Upper lobe of right lung (tissue), 1 donor: ENCODE measurements around the gene CCDC83. TPM values are rescaled to one million over a fixed set of nuclear protein-coding genes. Genes with fewer than 3 reads are reported as not detected.
"Not testable (repeated sequence)": the region's sequence is repeated elsewhere in the genome, so short reads cannot be mapped to it uniquely, and the experiment has no call there.

Source experiments
- ATAC-seq: fragments of 200-7000 bp; cut with Tn5 transposase; one replicate; pipeline ENCODE4 v1.9.1; 2020; ENCODE audit warnings: mild to moderate bottlenecking, moderate library complexity
- DNase-seq: peaks from one replicate; pipeline ENCODE4 v3.0.0-alpha.2; 2020
- H3K27ac ChIP-seq: fragments of 200-600 bp; one replicate; pipeline ENCODE4 v1.8.0; 2022
- H3K27me3 ChIP-seq: fragments of 200-600 bp; one replicate; pipeline ENCODE4 v1.8.0; 2022; ENCODE audit warnings: mild to moderate bottlenecking
- H3K36me3 ChIP-seq: fragments of 200-600 bp; one replicate; pipeline ENCODE4 v1.8.0; 2022
- H3K4me1 ChIP-seq: fragments of 200-600 bp; one replicate; pipeline ENCODE4 v1.8.0; 2022
- H3K4me3 ChIP-seq: fragments of 200-600 bp; one replicate; pipeline ENCODE4 v1.8.0; 2022; ENCODE audit warnings: mild to moderate bottlenecking
- H3K9me3 ChIP-seq: fragments of 200-600 bp; one replicate; pipeline ENCODE4 v1.8.0; 2022
- intact Hi-C: fragments of 100-400 bp; cut with DNase I; formaldehyde crosslinking; loops from one replicate; pipeline ENCODE4 v1.11.0; 2022
- total RNA-seq: library from RNA; stranded (reverse); fragmentation: NEBNext Ultra II Directional; extraction: Animal tissue kit (Norgen Biotek cat#: 25700); gene quantifications from one replicate; pipeline ENCODE4 v1.2.1, GENCODE V29; 2021
- TF ChIP-seq, protein P1 (sequence below): fragments of 200-600 bp; IDR thresholded peaks from one replicate; pipeline ENCODE4 v1.8.0; 2022; ENCODE audit warnings: antibody characterized with exemption
- donor health status: DM: no; HTN: yes; CAD: no; lungs with severe emphysema.

Gene CCDC83
- total RNA-seq, 1 donor from 2014 or later, result not detected

DNA sequence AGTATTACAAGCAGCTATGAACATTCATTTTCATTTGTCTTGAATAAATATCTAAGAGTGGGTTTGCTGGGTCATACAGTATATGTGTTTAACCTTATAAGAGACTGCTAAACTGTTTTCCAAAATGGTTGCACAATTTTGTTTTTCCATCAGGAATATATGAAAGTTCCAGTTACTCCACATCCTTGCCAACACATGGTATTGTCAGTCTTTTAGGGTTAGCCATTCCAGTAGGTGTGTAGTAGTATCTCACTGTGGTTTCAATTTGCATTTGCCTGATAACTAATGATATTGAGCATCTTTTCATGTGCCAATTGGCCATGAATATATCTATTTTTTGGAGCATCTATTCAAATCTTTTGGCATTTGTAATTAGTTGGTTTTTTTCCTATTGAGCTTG is 7.7 kb upstream of the CCDC83 start:
- TF ChIP-seq, protein P1, sequence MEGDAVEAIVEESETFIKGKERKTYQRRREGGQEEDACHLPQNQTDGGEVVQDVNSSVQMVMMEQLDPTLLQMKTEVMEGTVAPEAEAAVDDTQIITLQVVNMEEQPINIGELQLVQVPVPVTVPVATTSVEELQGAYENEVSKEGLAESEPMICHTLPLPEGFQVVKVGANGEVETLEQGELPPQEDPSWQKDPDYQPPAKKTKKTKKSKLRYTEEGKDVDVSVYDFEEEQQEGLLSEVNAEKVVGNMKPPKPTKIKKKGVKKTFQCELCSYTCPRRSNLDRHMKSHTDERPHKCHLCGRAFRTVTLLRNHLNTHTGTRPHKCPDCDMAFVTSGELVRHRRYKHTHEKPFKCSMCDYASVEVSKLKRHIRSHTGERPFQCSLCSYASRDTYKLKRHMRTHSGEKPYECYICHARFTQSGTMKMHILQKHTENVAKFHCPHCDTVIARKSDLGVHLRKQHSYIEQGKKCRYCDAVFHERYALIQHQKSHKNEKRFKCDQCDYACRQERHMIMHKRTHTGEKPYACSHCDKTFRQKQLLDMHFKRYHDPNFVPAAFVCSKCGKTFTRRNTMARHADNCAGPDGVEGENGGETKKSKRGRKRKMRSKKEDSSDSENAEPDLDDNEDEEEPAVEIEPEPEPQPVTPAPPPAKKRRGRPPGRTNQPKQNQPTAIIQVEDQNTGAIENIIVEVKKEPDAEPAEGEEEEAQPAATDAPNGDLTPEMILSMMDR, result no peak
- no peak for ATAC-seq
- intact Hi-C loops, result no loop called here

DNA sequence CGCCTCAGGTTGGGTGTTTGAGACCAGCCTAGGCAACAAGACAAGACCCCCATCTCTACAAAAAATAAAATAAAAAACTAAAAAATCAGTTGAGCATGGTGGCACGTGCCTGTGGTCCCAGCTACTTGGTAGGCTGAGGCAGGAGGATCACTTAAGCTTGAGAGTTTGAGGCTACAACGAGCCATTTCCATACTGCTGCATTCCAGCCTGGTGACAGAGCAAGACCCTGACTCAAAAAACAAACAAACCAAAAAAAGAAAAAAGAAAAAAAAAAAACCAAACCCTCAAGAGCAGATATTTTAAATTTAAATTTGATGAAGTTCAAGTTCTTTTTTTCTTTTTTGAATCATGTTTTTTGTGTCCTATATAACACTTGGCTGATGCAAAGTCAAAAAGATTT is 7.2 kb upstream of the CCDC83 start:
- Histone ChIP-seq H3K36me3 (no peaks in the 10 kb centered on the region), H3K4me1 (no peaks in the 10 kb centered on the region), H3K27ac (no peak overlapping the region), H3K4me3 (no peak overlapping the region), H3K27me3 (no peaks in the 10 kb centered on the region), H3K9me3 (no peaks in the 10 kb centered on the region)
- no peak for DNase-seq
- intact Hi-C loops, result no loop called here
- TF ChIP-seq, protein P1, result no peak
- ATAC-seq, result no peak

More for the DNA sequence above, 7.7 kb upstream of the CCDC83 start:
- H3K27ac ChIP-seq, result no peak overlapping the region
- no peaks in the 10 kb centered on the region for H3K9me3 ChIP-seq
- H3K4me3 ChIP-seq, result no peak overlapping the region
- no peaks in the 10 kb centered on the region for H3K27me3 ChIP-seq
- DNase-seq, result no peak
- no peaks in the 10 kb centered on the region for H3K36me3 ChIP-seq
- no peaks in the 10 kb centered on the region for H3K4me1 ChIP-seq

DNA sequence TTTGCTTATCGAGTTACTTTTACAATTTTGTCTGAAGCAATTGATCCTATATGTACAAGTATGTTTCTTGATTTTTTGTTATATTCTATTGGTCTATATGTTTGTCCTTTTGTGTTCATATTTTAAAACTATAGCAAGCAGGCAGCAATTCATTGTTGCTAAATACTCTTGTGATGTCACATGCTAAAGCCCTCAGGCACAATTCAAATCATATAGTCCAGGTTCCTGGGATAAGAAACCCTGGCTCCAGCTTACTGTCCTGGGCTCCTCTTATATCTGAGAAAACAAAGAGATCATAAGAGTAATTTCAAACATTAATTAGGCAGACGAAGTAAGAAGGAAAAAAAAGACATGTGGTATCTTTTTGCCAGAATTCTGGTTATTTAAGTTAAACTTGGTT is 6.6 kb upstream of the CCDC83 start:
- H3K9me3 ChIP-seq, result no peaks in the 10 kb centered on the region
- H3K36me3 ChIP-seq, result no peaks in the 10 kb centered on the region
- no peaks in the 10 kb centered on the region for H3K27me3 ChIP-seq
- intact Hi-C loops, result no loop called here
- TF ChIP-seq, protein P1, result no peak
- H3K4me1 ChIP-seq, result no peaks in the 10 kb centered on the region
- ATAC-seq (no peak), DNase-seq (no peak)
- H3K27ac ChIP-seq, result no peak overlapping the region
- H3K4me3 ChIP-seq, result no peak overlapping the region

GRCh38 chr11:85852754-85853153 is 2.4 kb upstream of the CCDC83 start:
- H3K9me3 ChIP-seq, H3K27me3 ChIP-seq, H3K4me3 ChIP-seq, ATAC-seq, intact Hi-C loops, DNase-seq, H3K27ac ChIP-seq, H3K36me3 ChIP-seq, H3K4me1 ChIP-seq: not testable (repeated sequence)

DNA sequence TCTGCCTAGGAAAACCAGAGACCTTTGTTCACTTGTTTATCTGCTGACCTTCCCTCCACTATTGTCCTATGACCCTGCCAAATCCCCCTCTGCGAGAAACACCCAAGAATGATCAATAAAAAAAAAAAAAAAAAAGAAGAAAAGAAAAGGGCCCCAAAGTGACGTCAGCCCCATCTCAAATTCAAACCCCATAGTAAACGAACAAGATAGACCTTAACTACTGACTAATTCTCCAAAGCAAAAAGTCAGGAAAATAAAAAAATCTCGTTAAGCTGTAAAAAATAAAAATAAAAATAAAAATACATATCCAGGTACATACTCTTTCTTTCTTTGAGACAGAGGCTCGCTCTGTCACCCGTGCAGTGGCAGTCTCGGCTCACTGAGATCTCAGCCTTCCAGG is 1.6 kb upstream of the CCDC83 start:
- H3K9me3 ChIP-seq, H3K27me3 ChIP-seq, H3K4me3 ChIP-seq, H3K27ac ChIP-seq, ATAC-seq, H3K36me3 ChIP-seq, H3K4me1 ChIP-seq, intact Hi-C loops, DNase-seq: not testable (repeated sequence)

DNA sequence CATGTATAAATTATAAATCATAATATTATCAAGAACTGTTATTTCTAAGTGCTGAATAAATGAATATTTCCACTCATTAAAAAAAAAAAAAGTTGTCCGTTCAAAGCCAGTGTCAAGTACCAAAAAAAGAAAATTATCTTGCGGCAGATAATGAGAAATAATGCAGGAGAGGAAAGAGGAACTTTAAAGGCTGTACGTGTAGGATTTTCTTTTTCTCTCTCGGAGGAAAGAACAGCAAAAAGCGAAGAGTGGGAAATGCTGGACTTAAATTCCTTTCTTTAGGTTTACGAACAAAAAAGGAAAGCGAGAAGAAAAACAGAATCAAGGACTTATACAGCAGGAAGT is 999 bp upstream of the CCDC83 start:
- DNase-seq (no peak), ATAC-seq (no peak)
- TF ChIP-seq, protein P1, result no peak
- Histone ChIP-seq H3K27me3 (no peaks in the 10 kb centered on the region), H3K4me3 (peak overlapping the region; percentile 72), H3K36me3 (no peaks in the 10 kb centered on the region), H3K9me3 (no peaks in the 10 kb centered on the region), H3K4me1 (peaks cover 8% of the 10 kb centered on the region), H3K27ac (peak overlapping the region; percentile 95)
- intact Hi-C loops, result no loop called here

DNA sequence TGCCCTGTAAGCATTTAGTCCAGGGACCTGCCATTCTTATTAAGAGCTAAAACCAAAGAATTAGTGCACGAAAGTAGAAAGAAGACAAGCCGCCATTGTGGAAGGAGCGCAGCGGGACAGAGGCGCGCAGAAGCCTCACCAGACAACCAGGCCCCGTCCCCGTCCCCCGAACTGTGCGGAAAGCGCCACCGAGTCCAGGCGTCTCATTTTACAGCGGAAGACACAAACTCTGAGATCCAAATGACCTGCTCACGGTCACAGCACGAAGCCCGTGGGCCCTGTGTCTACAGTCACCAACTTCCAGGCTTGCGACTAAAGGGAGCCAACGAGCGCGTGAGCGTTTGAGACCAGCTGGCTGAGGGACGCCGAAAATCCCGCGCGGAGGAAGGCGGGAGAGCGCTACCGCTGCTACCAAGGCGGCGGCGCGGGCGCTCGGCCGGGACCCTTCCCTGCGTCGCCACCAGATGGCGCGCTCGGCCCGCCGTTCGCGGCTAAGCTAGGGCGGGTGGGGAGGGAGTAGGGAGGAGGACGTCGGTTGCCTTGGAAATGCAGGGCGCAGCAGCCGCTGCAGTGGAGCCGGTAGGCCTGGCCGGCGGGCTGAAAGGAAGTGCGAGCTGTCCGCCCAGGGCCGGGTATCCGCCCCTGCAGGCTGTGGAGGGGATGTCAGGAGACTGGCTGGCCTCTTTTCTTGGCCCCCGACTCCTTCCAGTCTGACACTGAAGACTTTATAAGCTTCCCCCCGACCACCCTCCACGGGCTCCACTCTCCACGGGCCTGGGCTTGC is 434 bp upstream of the CCDC83 start:
- peaks cover 8% of the 10 kb centered on the region for H3K4me1 ChIP-seq
- no peaks in the 10 kb centered on the region for H3K9me3 ChIP-seq
- H3K27ac ChIP-seq, result peak overlapping the region; percentile 95
- no peaks in the 10 kb centered on the region for H3K27me3 ChIP-seq
- ATAC-seq (peak; percentile 100), DNase-seq (peak; percentile 96)
- TF ChIP-seq, protein P1, result peak; percentile 93
- H3K36me3 ChIP-seq, result no peaks in the 10 kb centered on the region
- intact Hi-C loops, result no loop called here
- H3K4me3 ChIP-seq, result peak overlapping the region; percentile 72
